Heart left ventricle (tissue), 16 donors: ENCODE measurements around the gene SKI. TPM values are rescaled to one million over a fixed set of nuclear protein-coding genes. Genes with fewer than 3 reads are reported as not detected.

Experiments used
- ATAC-seq, 4 donors: fragments of 200-7000 bp; cut with Tn5 transposase; one replicate each; pipeline ENCODE4 v1.9.1; 2020 to 2022; ENCODE audit warnings: moderate library complexity in 4 of 4, mild to moderate bottlenecking in 3 of 4, moderate number of reproducible peaks in 1 of 4
- DNase-seq, 5 donors: peaks; one replicate each; pipeline ENCODE4 v3.0.0-alpha.2; 2020
- H3K27ac ChIP-seq, 12 donors: fragments of 200-600 bp; sonication (generic) in 4 of 12; one replicate each; pipeline versions ENCODE4 v1.5.0 to v1.8.0; 2016 to 2022; ENCODE audit warnings: mild to moderate bottlenecking in 2 of 12
- H3K27me3 ChIP-seq, 9 donors: fragments of 200-600 bp; sonication (generic) in 2 of 9; one replicate each; pipeline versions ENCODE4 v1.5.1 to v1.8.0; 2016 to 2022; ENCODE audit warnings: mild to moderate bottlenecking in 3 of 9
- H3K36me3 ChIP-seq, 9 donors: fragments of 200-600 bp; sonication (generic) in 2 of 9; one replicate each; pipeline versions ENCODE4 v1.5.0 to v1.8.0; 2018 to 2022; ENCODE audit warnings: mild to moderate bottlenecking in 2 of 9
- H3K4me1 ChIP-seq, 12 donors: fragments of 200-600 bp; sonication (generic) in 4 of 12; one replicate each; pipeline versions ENCODE4 v1.5.0 to v1.8.0; 2016 to 2022; ENCODE audit warnings: mild to moderate bottlenecking in 3 of 12
- H3K4me3 ChIP-seq, 12 donors: fragments of 200-600 bp; sonication (generic) in 4 of 12; one replicate each; pipeline versions ENCODE4 v1.5.0 to v1.8.0; 2017 to 2022; ENCODE audit warnings: mild to moderate bottlenecking in 9 of 12, moderate library complexity in 4 of 12
- H3K9me3 ChIP-seq, 12 donors: fragments of 200-600 bp; sonication (generic) in 4 of 12; one replicate each; pipeline versions ENCODE4 v1.5.0 to v1.8.0; 2016 to 2022; ENCODE audit warnings: mild to moderate bottlenecking in 1 of 12
- CTCF ChIP-seq, 12 donors: fragments of 200-600 bp; sonication (generic) in 4 of 12; IDR thresholded peaks; one replicate each; pipeline versions ENCODE4 v1.5.0 to v1.8.0; 2018 to 2022; ENCODE audit warnings: antibody characterized with exemption in 12 of 12, mild to moderate bottlenecking in 5 of 12
- POLR2A ChIP-seq, 2 donors: fragments of 450-650 bp; IDR thresholded peaks; one replicate each; pipeline ENCODE4 v1.6.1; 2017; ENCODE audit warnings: antibody characterized with exemption in 2 of 2, mild to moderate bottlenecking in 2 of 2, moderate library complexity in 2 of 2
- WGBS, 4 donors: extraction: QIAGEN DNeasy Blood & Tissue Kit in 2 of 4; methylation state at CpG; one replicate each; pipeline versions ENCODE4 v1.1.5 to v1.1.7; 2013 to 2018; 5-methylcytosine and 5-hydroxymethylcytosine counted together
- intact Hi-C, 10 donors: fragments of 100-400 bp; cut with DNase I; formaldehyde crosslinking; loops; one replicate each; pipeline versions ENCODE4 v1.11.1 to v1.14.2; 2022
- polyA plus RNA-seq, 2 donors: library from polyadenylated mRNA; stranded (reverse); fragments of 200-250 nt; gene quantifications; one replicate each; pipeline ENCODE4 v1.2.3, GENCODE V29; 2013
- total RNA-seq, 9 donors: library from RNA; depleted of rRNA in 2 of 9; stranded (reverse); fragments of >200 nt in 2 of 9; fragmentation: NEBNext Ultra II Directional in 3 of 9; extraction: Animal tissue kit (Norgen Biotek cat#: 25700) in 3 of 9; gene quantifications; one replicate each; pipeline versions ENCODE4 v1.1.0 to v1.2.4, GENCODE V29; 2016 to 2023
- donor health status: ischemic (EF 13 %, LVEDD 7.1; RV severe dilation, severe dysfunction).
- donor health status: healthy with polysubstance abuse.
- donor health status: DM: no; HTN: yes; CAD: no.
- donor health status: DM: no; HTN: no; CAD: no.
- donor health status: ischemic (EF 25% LVEDD 6.9; RV normal size, moderate dysfunction).
- donor health status: ischemic (EF 25% LVEDD 5.7; RV mildly dilated, moderate dysfunction).
- donor health status: healthy.
- donor health status: DM: yes; HTN: yes; CAD: no.
- donor health status: ischemic (EF 35%, LVEDD 5.7; RV mildly dilated, moderate dysfunction).
- donor health status: nonischemic (EF 11% LVEDD 7.7; RV severe dilation, severe dysfunction).
- donor health status: DM: yes; HTN: yes; CAD: no.
- donor health status: PGD.
- donor health status: ischemic (EF 29% LVEDD 5.4; RV normal size, mild dysfunction).
- donor health status: nonischemic (EF 23%, LVEDD 6.1; RV moderate dilation, normal function).

SKI gene
- total and polyA plus RNA-seq, 11 donors = 16.9 to 52.7 (median 38.9) TPM

GRCh38 chr1:2350911-2351655, 123.0 kb downstream of the SKI start:
- ATAC-seq (no peak), DNase-seq (peak in 3 of 5 donors; percentile 10 to 60 (median 18))
- Histone ChIP-seq H3K9me3 (no peaks in the 10 kb centered on the region), H3K27ac (no peak overlapping the region), H3K36me3 (no peaks in the 10 kb centered on the region), H3K4me3 (no peak overlapping the region), H3K4me1 (peaks cover 0 to 13% (median 7%) of the 10 kb centered on the region in 12 donors), H3K27me3 (no peaks in the 10 kb centered on the region)
- TF ChIP-seq POLR2A (IDR thresholded peaks at IDR 0.05) = no peak
- TF ChIP-seq CTCF (IDR thresholded peaks at IDR 0.05) = no peak
- intact Hi-C loops = no loop called here
- 81 to 92% (median 88%) methylated on average over 23 to 31 of the region's 31 CpGs for WGBS, 4 donors

GRCh38 chr1:2351723-2352122, 123.6 kb downstream of the SKI start:
- intact Hi-C loops = no loop called here
- DNase-seq = peak in 1 of 5 donors; percentile 20
- H3K4me3 ChIP-seq = no peak overlapping the region

GRCh38 chr1:2352341-2352896, 124.3 kb downstream of the SKI start:
- no peak for ATAC-seq
- TF ChIP-seq CTCF (IDR thresholded peaks at IDR 0.05) = no peak
- no peak for TF ChIP-seq POLR2A (IDR thresholded peaks at IDR 0.05)
- Histone ChIP-seq H3K27me3 (no peaks in the 10 kb centered on the region), H3K9me3 (no peaks in the 10 kb centered on the region), H3K27ac (peak overlapping the region in 2 of 12 donors; percentile 57 to 69), H3K36me3 (no peaks in the 10 kb centered on the region), H3K4me3 (no peak overlapping the region), H3K4me1 (peaks cover 0 to 13% (median 7%) of the 10 kb centered on the region in 12 donors)
- DNase-seq = peak in 2 of 5 donors; percentile 8 to 49
- 80 to 97% (median 96%) methylated on average over 10 to 11 of the region's 11 CpGs for WGBS, 4 donors
- intact Hi-C loops = no loop called here

More at GRCh38 chr1:2351723-2352122, 123.6 kb downstream of the SKI start:
- Histone ChIP-seq H3K27me3 (no peaks in the 10 kb centered on the region), H3K27ac (no peak overlapping the region), H3K36me3 (no peaks in the 10 kb centered on the region), H3K9me3 (no peaks in the 10 kb centered on the region), H3K4me1 (peaks cover 0 to 13% (median 7%) of the 10 kb centered on the region in 12 donors)
- 92 to 95% (median 93%) methylated on average over 8 of the region's 8 CpGs for WGBS, 4 donors
- no peak for ATAC-seq
- TF ChIP-seq CTCF (IDR thresholded peaks at IDR 0.05) (no peak), POLR2A (IDR thresholded peaks at IDR 0.05) (no peak)

DNA sequence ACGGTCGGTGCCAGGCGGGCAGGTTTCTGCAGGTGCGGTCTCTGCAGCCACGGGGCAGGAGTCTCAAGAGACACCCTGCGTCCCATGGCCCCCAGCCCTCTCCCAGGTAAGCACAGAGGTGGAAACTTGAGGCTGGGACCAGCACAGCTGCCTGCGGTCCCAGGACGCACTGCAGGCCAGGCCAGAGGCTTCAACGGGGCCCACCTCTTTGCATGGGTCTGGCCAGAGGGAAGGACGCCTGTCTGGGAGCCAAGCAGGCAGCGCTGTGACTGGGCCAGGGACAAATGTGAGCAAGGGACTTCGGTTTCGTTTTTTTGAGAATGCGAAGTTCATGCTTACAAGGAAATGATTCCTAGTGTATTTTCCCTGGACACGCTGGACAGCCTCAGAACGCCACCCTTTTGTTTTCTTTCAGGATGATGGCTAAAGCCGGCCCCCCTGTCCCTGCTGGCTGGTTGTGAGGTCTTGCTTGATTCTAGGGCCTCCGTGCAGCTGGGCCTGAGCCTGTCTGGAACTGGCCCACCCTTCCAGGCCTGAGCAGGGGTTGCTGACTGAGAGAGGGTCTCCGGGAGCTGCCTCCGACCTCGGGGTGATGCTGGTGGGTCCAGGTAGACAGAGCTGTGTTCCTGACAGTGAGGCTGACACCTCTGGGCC, 124.9 kb downstream of the SKI start:
- H3K27me3 ChIP-seq = no peaks in the 10 kb centered on the region
- WGBS, 4 donors = 70 to 85% (median 72%) methylated on average over 21 of the region's 21 CpGs
- intact Hi-C loops = no loop called here
- H3K36me3 ChIP-seq = no peaks in the 10 kb centered on the region
- H3K27ac ChIP-seq = peak overlapping the region in 9 of 12 donors; percentile 13 to 69 (median 53)
- ATAC-seq (peak in 2 of 4 donors; percentile 32 to 45), DNase-seq (peak in 3 of 5 donors; percentile 18 to 64 (median 23))
- H3K4me3 ChIP-seq = no peak overlapping the region
- H3K9me3 ChIP-seq = no peaks in the 10 kb centered on the region
- H3K4me1 ChIP-seq = peaks cover 0 to 13% (median 7%) of the 10 kb centered on the region in 12 donors
- TF ChIP-seq POLR2A (IDR thresholded peaks at IDR 0.05) = no peak
- TF ChIP-seq CTCF (IDR thresholded peaks at IDR 0.05) = no peak
